Measurements from ENCODE around the gene BTK.
"Not testable (repeated sequence)": the region's sequence is repeated elsewhere in the genome, so short reads cannot be mapped to it uniquely, and the experiment has no call there.

The BTK gene

GRCh38 chrX:101391831-101392230, 5.8 kb upstream of the BTK start:
- no peak for DNase-seq

GRCh38 chrX:101390664-101391525, 4.9 kb upstream of the BTK start, which contains the start of gene RPL36A:
TSS of gene RPL36A (plus strand) at chrX:101391011. CDS start at chrX:101391044, 33 bp downstream.
- DNase-seq = peak; percentile 86

- DNase-seq = no peak
Measured at GRCh38 chrX:101388604-101389003, 2.6 kb upstream of the BTK start.

- DNase-seq = no peak
Measured at GRCh38 chrX:101386542-101386885, 523 bp upstream of the BTK start.

- DNase-seq = no peak
Measured at GRCh38 chrX:101385026-101385684, 836 bp downstream of the BTK start.

GRCh38 chrX:101383679-101384205, 2.2 kb downstream of the BTK start:
- DNase-seq = no peak

- no peak for DNase-seq
Measured at GRCh38 chrX:101377547-101377946, 8.4 kb downstream of the BTK start.

GRCh38 chrX:101370888-101371504, 15.0 kb downstream of the BTK start:
- DNase-seq = no peak

- DNase-seq = no peak
Measured at GRCh38 chrX:101369687-101370086, 16.3 kb downstream of the BTK start.

- no peak for DNase-seq
Measured at GRCh38 chrX:101368800-101369199, 17.2 kb downstream of the BTK start.

- DNase-seq = no peak
Measured at GRCh38 chrX:101365301-101365795, 20.6 kb downstream of the BTK start.

GRCh38 chrX:101362757-101363156, 23.2 kb downstream of the BTK start:
- no peak for DNase-seq

- DNase-seq = no peak
Measured at GRCh38 chrX:101362116-101362515, 23.9 kb downstream of the BTK start.

- no peak for DNase-seq
Measured at GRCh38 chrX:101360390-101360789, 25.6 kb downstream of the BTK start.

- no peak for DNase-seq
Measured at GRCh38 chrX:101359966-101360365, 26.0 kb downstream of the BTK start.

GRCh38 chrX:101357166-101357795, 28.7 kb downstream of the BTK start:
- DNase-seq = no peak

GRCh38 chrX:101349193-101349562, 36.8 kb downstream of the BTK start:
- DNase-seq = no peak

- peak; percentile 75 for DNase-seq
Measured at GRCh38 chrX:101348452-101349192, 37.4 kb downstream of the BTK start, which contains the start of gene TIMM8A. TSS of gene TIMM8A (minus strand) at chrX:101348742. CDS start at chrX:101348664, 78 bp downstream.

- DNase-seq = no peak
Measured at GRCh38 chrX:101347859-101348451, 38.0 kb downstream of the BTK start.

GRCh38 chrX:101337776-101338271, 48.2 kb downstream of the BTK start:
- DNase-seq = no peak

GRCh38 chrX:101334310-101334709, 51.7 kb downstream of the BTK start:
- DNase-seq = not testable (repeated sequence)

Measured in CD4-positive, alpha-beta T cell treated with Interleukin-10 for 1 hour (primary cell).